GM18517 (cell line): ENCODE data around the gene USP14.

Source experiments
- ATAC-seq: cut with Tn5 transposase; IDR thresholded peaks from one replicate; pipeline ENCODE4 v1.9.1; 2021; ENCODE audit warnings: mild to moderate bottlenecking, moderate library complexity; ENCODE audit not compliant: unreplicated experiment

USP14 gene

DNA sequence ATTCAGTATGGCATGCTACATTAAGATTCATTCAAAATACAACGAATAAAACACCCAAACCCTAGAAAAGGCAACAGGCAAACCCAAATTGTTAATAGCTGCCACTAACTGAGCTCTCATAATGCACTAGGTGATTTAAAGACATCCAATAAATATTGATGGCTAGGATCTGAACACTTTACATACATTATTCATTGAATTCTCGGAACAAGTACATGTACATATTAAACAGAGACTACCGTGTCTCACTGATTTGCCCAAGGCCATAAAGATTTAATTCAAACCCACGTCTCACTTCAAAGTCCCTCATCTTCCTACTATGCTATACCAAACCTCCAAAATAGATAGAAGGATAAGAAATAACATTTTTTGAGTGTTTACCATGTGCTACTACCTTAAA, 67.4 kb downstream of the USP14 start:
- no peak for ATAC-seq

DNA sequence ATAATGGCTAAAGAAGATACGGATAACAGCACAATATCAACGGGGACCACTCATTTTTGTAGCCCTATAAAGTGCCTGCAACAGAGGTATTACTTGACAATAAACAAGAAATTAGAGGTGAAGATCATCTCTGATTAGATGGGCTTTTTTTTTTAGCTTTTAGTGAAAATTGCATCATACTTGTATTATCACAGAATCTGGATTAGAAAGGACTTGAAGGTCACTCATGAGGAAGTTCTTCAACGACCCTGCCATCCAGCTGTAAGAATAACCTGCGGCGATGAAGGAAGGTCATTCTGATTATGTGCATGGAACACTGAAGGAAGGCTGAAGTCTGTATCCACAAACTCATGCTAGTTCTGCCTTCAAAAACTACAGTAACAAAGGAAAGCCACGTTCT, 69.0 kb downstream of the USP14 start:
- ATAC-seq, result no peak

DNA sequence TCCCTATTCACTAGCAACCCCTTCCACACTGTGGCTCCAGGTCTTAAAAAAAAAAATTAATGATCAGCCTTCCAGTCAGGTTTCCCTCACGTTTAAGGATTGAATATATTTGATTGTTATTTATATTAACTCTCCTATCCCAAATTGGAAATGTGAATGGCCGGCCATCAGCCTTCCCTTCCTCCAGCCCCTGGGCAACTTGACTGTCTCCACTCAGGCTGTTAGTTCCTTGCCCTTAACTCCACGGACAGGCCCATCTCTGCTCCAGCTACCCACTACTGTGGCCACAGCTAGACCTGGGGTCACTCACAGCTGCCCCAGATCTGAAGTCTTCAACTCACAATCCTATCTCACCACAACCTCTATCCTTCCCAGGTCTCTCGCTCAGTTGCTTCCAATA, 69.5 kb downstream of the USP14 start:
- ATAC-seq, result no peak

DNA sequence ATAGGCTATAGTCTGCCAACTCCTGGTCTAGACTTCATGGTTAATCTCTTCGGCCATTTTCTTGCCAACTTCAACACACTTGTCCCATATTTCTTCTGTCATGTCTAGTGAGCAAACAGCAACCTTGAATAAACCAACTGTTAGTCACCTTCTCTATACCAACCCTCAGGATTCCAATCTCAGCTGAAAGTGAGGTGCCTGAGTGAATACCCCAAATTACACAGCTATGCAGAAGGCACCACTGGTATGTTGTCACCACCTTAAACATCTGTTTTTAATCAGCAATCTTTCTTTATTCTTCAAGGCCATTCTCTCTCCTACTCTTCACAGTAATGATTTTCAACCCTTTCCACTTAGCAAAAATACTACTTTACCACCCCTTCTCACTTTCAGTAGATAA, 70.2 kb downstream of the USP14 start:
- no peak for ATAC-seq

DNA sequence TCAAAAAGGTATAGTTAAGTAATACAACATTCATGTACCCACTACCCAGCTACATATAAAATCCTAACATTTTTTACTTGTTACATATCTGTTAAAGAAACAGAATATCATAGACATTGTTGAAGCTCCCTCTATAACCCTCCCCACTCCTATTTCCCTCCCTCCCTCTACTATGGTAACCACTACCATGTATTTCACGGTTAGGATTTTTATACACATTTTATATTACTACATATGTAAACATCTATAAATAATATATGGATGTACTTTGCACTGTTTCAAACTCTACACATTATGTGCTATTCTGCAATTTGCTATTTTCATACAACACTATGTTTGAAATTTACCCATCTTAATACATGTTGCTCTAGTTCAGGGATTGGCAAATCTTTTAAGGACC, 73.2 kb downstream of the USP14 start:
- ATAC-seq, result no peak

DNA sequence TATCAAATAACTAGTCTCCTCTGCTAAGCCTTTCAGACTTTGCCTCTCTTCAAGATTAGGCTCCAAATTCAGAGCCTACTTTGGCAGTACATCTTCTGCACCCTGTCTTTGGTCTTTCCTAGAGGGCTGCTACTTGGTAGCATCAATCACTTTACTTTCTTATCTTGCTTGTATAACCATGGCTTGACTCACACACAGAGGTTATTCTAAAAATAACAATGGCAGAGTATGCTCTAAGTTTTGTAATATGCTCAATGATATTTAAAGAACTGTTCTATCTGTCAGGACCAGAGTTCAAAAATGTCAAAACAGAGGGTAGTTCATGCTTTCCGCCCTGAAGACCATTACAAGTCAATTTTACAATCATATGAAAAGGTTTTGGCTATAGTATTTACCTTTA, 81.8 kb downstream of the USP14 start:
- no peak for ATAC-seq

DNA sequence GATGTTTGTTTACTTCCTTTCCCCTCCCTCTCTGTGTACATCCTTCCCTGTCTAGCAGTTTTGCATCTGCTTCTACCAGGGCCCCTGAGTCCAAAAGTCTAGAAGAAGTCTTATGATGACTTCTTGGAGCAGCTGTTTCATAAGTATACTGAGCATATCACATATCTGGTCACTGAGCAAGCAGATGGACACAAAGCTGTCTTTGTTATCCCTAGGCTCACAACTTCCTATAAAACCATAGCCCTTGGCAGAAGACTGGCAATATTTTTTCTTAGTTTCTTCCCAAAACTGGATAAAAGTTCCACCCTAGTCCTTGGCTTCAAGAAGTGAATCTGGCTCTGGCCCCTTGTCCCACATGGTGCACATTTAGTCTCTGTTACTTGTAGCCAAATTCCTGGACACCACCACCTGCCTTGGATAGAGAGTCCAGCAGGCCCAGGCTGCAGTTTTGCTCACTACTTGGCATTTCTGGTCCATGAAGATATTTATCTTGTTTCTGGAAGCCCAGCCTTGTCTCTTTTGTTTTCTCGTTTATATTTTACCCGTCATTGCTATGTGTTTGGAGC, 87.0 kb downstream of the USP14 start:
- no peak for ATAC-seq

DNA sequence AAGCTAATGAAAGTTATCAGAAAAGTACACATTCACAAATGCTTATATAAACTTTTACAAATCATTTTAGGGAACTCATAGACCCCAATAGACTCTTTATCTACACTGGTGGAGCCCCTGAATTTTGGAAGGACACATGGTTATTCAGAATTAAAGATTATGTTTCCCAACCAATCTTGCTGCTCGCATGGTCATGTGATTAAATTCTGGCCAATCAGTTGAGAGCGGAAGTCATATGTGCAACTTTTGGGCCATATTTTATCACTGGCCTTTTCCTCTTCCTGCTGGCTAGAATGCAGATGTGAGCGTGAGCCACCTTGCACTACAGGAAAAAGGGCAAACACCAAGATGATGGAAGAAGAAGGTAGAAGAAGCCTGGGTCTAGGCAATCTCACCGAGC, 89.7 kb downstream of the USP14 start:
- no peak for ATAC-seq

DNA sequence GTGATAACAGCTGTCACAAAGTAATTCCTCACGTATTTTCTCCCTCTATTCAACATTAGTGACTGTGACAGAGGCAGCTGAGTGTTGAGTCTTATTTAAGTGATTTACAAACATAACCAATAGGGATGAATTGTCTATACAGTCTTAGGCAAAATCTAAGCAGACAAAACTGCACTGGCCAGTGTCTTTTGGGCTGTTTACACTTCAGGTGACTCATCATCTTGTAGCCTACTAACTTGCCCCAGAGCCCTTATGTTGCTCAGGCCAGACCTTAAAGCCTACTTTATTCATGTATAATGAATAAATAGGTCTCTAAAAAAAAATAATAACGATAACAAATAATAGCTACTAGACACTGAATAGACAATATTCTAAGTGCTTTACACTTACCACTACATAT, 92.3 kb downstream of the USP14 start:
- ATAC-seq, result no peak

DNA sequence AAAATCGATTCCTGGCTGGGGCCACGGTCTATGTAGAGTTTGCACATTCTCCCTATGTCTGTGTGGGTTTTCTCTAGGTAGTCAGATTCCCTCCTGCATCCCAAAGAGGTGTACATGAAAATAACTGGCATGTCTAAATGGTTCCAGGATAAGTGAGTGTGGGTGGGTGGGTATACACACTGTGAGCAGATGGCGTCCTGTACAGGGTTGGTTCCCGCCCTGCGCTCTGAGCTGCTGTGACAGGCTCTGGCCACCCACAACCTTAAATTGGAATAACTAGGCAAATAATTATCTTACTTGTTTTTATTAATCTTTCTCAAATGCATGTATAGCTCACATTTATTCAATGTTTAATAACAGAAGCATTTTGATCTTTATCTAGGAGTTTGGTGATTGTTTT, 93.2 kb downstream of the USP14 start:
- no peak for ATAC-seq

DNA sequence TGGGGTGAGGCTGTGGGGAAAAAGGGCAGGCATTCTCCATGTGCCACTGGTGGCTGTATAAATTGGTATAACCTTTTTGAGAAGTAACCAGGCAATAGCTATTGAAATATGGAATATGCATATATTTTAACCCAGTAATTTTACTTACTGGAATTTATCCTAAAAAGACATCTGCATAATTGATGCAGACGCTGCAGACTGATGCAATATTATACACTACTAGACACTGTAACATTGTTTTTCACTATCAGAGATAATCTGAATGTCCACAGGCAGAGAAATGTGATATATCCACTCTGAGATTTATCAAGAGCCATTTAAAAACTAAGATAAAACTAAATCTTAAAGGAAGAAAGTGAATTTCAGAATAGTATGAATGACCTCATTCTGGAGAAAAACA, 94.8 kb downstream of the USP14 start:
- no peak for ATAC-seq

DNA sequence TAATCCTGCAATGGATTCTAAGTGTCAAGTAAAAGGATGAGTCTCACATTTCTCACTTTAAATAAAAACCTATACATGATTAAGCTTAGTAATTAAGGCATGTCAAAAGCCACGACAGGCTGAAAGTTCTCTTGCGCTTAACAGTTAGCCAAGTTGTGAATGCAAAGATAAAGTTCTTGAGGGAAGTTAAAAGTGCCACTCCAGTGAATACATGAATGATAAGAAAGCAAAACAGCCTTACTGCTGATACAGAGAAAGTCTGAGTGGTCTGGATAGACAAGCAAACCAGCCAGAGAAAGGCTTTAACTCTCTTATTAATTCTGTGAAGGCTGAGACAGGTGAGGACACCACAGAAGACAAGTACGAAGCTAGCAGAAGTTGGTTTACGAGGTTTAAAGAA, 96.8 kb downstream of the USP14 start:
- no peak for ATAC-seq

DNA sequence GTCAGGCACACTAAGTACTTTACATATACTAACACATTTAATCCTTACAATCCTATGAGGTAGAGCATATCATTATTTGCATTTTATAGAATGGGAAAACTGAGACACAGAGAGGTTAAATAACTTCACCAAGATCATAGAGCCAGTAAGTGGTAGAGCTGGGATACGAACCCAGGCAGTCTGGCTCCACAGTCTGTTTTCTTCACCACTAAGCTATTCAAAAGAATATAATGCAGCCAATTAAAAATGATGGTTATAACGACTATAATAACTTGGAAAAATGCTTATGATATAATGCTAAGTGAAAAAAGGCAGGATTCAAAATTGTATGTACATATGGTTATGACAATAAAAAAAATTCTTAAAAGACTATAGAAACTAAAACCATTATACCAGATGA, 102.2 kb downstream of the USP14 start:
- ATAC-seq, result no peak

DNA sequence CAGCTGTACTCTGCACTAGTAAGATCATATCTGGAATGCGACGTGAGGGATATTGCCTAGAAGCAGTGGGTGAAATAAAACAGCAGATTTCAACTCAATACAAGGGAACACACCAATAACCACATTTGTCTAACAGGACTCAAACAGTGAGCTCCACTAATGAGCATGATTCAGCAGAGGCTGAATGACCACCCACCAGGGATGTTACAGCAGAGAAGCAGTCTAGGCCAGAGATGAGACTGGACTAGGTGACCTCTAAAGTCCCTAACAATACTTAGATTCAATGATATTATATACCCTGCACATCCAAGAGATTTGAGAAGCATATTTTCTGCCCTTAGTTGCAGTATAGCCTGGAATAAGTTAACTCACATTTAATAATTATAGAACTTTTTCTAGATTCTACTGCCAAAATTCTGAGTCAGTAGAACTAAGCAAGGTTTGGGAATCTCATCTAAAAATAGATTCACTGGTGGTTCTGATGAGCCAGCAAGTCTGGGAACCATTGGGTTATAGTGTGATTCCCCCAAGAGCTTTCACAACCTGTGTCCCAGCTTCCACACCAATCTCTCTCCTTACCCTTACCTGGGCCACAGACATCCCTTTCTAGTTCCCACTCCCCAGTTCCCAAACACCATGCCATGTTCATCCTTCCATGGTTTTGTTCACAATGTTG, 103.2 kb downstream of the USP14 start:
- ATAC-seq, result no peak
